A549 treated with CpdA at 1 μM for 4 hours (cell line): ENCODE data around the gene FRRS1. TPM values are rescaled to one million over a fixed set of nuclear protein-coding genes. Genes with fewer than 3 reads are reported as not detected.

ENCODE experiments used
- total RNA-seq: library from RNA; stranded (reverse); fragments of 200-300 nt; extraction: Qiagen RNA extraction; gene quantifications from 5 replicates; pipeline ENCODE4 v1.2.3, GENCODE V29; 2022; ENCODE audit warnings: low read depth

FRRS1 gene, protein sequence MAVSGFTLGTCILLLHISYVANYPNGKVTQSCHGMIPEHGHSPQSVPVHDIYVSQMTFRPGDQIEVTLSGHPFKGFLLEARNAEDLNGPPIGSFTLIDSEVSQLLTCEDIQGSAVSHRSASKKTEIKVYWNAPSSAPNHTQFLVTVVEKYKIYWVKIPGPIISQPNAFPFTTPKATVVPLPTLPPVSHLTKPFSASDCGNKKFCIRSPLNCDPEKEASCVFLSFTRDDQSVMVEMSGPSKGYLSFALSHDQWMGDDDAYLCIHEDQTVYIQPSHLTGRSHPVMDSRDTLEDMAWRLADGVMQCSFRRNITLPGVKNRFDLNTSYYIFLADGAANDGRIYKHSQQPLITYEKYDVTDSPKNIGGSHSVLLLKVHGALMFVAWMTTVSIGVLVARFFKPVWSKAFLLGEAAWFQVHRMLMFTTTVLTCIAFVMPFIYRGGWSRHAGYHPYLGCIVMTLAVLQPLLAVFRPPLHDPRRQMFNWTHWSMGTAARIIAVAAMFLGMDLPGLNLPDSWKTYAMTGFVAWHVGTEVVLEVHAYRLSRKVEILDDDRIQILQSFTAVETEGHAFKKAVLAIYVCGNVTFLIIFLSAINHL
- 1.6 to 2.5 TPM (median 2.0 TPM) in 5 replicates for total RNA-seq

GRCh38 chr1:99766378-99766800, at the start of gene FRRS1:
Gene FRRS1, minus strand, starts transcription at chr1:99766635. Its CDS starts 17,867 bp downstream, at chr1:99748768.

Other genes starting within 250 kb of the FRRS1 start
- gene PALMD, start 120.5 kb downstream of the FRRS1 start, total RNA-seq: 0.38 to 0.71 TPM (median 0.49 TPM) in 5 replicates
- gene AGL, start 83.7 kb upstream of the FRRS1 start, total RNA-seq: 2.9 to 4.2 TPM (median 3.6 TPM) in 5 replicates
- 6.6 to 10.1 TPM (median 7.3 TPM) in 5 replicates for gene SLC35A3, start 203.4 kb upstream of the FRRS1 start, total RNA-seq